HCT116 (cell line): ENCODE measurements around the gene PHOSPHO2. TPM values are rescaled to one million over a fixed set of nuclear protein-coding genes. Genes with fewer than 3 reads are reported as not detected.

Experiments
- ATAC-seq: fragments of 200-7000 bp; cut with Tn5 transposase; 2 replicates; pipeline ENCODE4 v1.9.1; 2020; ENCODE audit warnings: mild to moderate bottlenecking, moderate library complexity
- BruUV-seq: library from RNA; stranded (reverse); fragments of 400-500 nt; replicated peaks from 2 replicates; lab custom pipeline; 2021; lab: Mats Ljungman, UMichigan
- CTCF ChIA-PET: fragments of 300-600 bp; sonication (Branson Sonifier 250); formaldehyde crosslinking; loops from one replicate; lab custom pipeline; 2021; ENCODE audit warnings: antibody characterized with exemption; lab: Charles Lee
- POLR2A ChIA-PET: fragments of 300-600, 350-600 bp; sonication (Branson Sonifier 250); formaldehyde crosslinking; loops from one replicate; lab custom pipeline; 2021; ENCODE audit warnings: antibody characterized with exemption; lab: Charles Lee
- RAD21 ChIA-PET, 2 experiments: fragments of 300-600 bp; sonication (Branson Sonifier 250); formaldehyde crosslinking; loops; one replicate each; lab custom pipeline; 2023; ENCODE audit warnings: low total read pairs in 2 of 2; ENCODE audit not compliant: uncharacterized antibody in 2 of 2, unreplicated experiment in 2 of 2, low non-redundant PET in 1 of 2; lab: Charles Lee
- DNase-seq: peaks from one replicate; pipeline ENCODE4 v3.0.0-alpha.2; 2010; ENCODE audit warnings: low read depth, low spot score
- H2AFZ ChIP-seq: fragments of 200-600 bp; shearing (Covaris generic), sonication (generic); 2 replicates; pipeline ENCODE4 v1.6.1; 2017; ENCODE audit warnings: low read depth, mixed run types, mixed read lengths, antibody characterized with exemption, low read length; ENCODE audit not compliant: poor library complexity, severe bottlenecking
- H3K27ac ChIP-seq: 2 replicates; pipeline ENCODE4 v1.5.1; 2012; ENCODE audit warnings: low read depth, low read length
- H3K27me3 ChIP-seq: fragments of 200-600 bp; sonication (generic); 2 replicates; pipeline ENCODE4 v1.6.1; 2016; ENCODE audit warnings: mixed run types, low read length, mixed read lengths; ENCODE audit not compliant: insufficient read depth
- H3K36me3 ChIP-seq, 2 experiments: fragments of 200-500 bp in 1 of 2; fragments of 200-600 bp in 1 of 2; sonication (Bioruptor generic) in 1 of 2; sonication (generic) in 1 of 2; 2 replicates each; pipeline versions ENCODE4 v1.5.1 to v1.6.1; 2014 to 2016; ENCODE audit warnings: low read length in 2 of 2, inconsistent platforms in 1 of 2, mixed read lengths in 1 of 2, mixed run types in 1 of 2; ENCODE audit not compliant: insufficient read depth in 2 of 2, control insufficient read depth in 1 of 2
- H3K4me1 ChIP-seq, 2 experiments: fragments of 200-600 bp in 1 of 2; sonication (generic) in 1 of 2; 2 replicates each; pipeline versions ENCODE4 v1.5.1 to v1.6.1; 2012 to 2017; ENCODE audit warnings: low read length in 2 of 2, inconsistent platforms in 1 of 2, mild to moderate bottlenecking in 1 of 2, mixed read lengths in 1 of 2, mixed run types in 1 of 2, moderate library complexity in 1 of 2; ENCODE audit not compliant: insufficient read depth in 2 of 2, control insufficient read depth in 1 of 2
- H3K4me2 ChIP-seq: fragments of 200-600 bp; sonication (generic); 2 replicates; pipeline ENCODE4 v1.6.1; 2017; ENCODE audit warnings: mixed run types, low read length, mixed read lengths
- H3K4me3 ChIP-seq, 2 experiments: fragments of 200-600 bp in 1 of 2; sonication (generic) in 1 of 2; replicated peaks in 1 of 2; 2 replicates each; pipeline ENCODE4 v1.5.1; 2011 to 2016; ENCODE audit warnings: low read length in 2 of 2, control low read depth in 1 of 2, low read depth in 1 of 2, mild to moderate bottlenecking in 1 of 2, mixed read lengths in 1 of 2, mixed run types in 1 of 2
- H3K79me2 ChIP-seq: fragments of 200-600 bp; sonication (generic); 2 replicates; pipeline ENCODE4 v1.6.1; 2017; ENCODE audit warnings: mild to moderate bottlenecking, mixed run types, low read length, moderate library complexity, mixed read lengths; ENCODE audit not compliant: insufficient read depth
- H3K9ac ChIP-seq: fragments of 200-600 bp; sonication (generic); 2 replicates; pipeline ENCODE4 v1.6.1; 2016; ENCODE audit warnings: low read length, mixed read lengths
- H3K9me2 ChIP-seq: fragments of 200-600 bp; sonication (generic), shearing (Covaris generic); 2 replicates; pipeline ENCODE4 v1.6.1; 2017; ENCODE audit warnings: mixed run types, mild to moderate bottlenecking, moderate library complexity; ENCODE audit not compliant: insufficient read depth
- H3K9me3 ChIP-seq, 2 experiments: fragments of 200-500 bp in 1 of 2; fragments of 200-600 bp in 1 of 2; sonication (Bioruptor generic) in 1 of 2; sonication (generic) in 1 of 2; 2 replicates each; pipeline ENCODE4 v1.6.1; 2014 to 2017; ENCODE audit warnings: low read length in 2 of 2, mixed read lengths in 2 of 2, inconsistent platforms in 1 of 2, low read depth in 1 of 2, mild to moderate bottlenecking in 1 of 2, mixed run types in 1 of 2, moderate library complexity in 1 of 2; ENCODE audit not compliant: control insufficient read depth in 1 of 2, insufficient read depth in 1 of 2
- H4K20me1 ChIP-seq: fragments of 200-600 bp; sonication (generic), shearing (Covaris generic); 2 replicates; pipeline ENCODE4 v1.6.1; 2017; ENCODE audit warnings: mixed run types, mild to moderate bottlenecking, moderate library complexity; ENCODE audit not compliant: insufficient read depth
- CEBPB ChIP-seq: IDR thresholded peaks from 2 replicates; pipeline ENCODE4 v1.6.1; 2012; ENCODE audit warnings: low read depth
- EZH2 ChIP-seq: fragments of 200-600 bp; sonication (generic); IDR thresholded peaks from 2 replicates; pipeline ENCODE4 v1.6.1; 2017; ENCODE audit warnings: antibody characterized with exemption, mixed run types
- EZH2phosphoT487 ChIP-seq: fragments of 200-600 bp; IDR thresholded peaks from 2 replicates; pipeline ENCODE4 v1.6.1; 2018; ENCODE audit warnings: antibody characterized with exemption, borderline replicate concordance
- FOSL1 ChIP-seq: IDR thresholded peaks from 2 replicates; pipeline ENCODE4 v1.6.1; 2012; ENCODE audit warnings: low read depth
- JUND ChIP-seq: IDR thresholded peaks from 2 replicates; pipeline ENCODE4 v1.6.1; 2012
- MAX ChIP-seq: IDR thresholded peaks from 2 replicates; pipeline ENCODE4 v1.6.1; 2012
- SIN3A ChIP-seq: IDR thresholded peaks from 2 replicates; pipeline ENCODE4 v1.6.1; 2012; ENCODE audit warnings: low read depth
- ZBTB33 ChIP-seq: IDR thresholded peaks from 2 replicates; pipeline ENCODE4 v1.6.1; 2011; ENCODE audit warnings: mild to moderate bottlenecking, low read length, moderate library complexity; ENCODE audit not compliant: insufficient replicate concordance; ENCODE audit errors: extremely low read depth
- ZFX ChIP-seq: fragments of 450-650 bp; IDR thresholded peaks from 2 replicates; pipeline ENCODE4 v1.6.1; 2017
- intact Hi-C: fragments of 100-400 bp; cut with micrococcal nuclease; formaldehyde crosslinking; loops from 2 replicates; pipeline ENCODE4 v1.10.0; 2022
- total RNA-seq: library from RNA; stranded (reverse); gene quantifications from one replicate; pipeline ENCODE4 v1.2.1, GENCODE V29; 2021; ENCODE audit not compliant: unreplicated experiment

PHOSPHO2 gene
- total RNA-seq, 1 experiment from 2014 or later, result 2.8 TPM

GRCh38 chr2:169711751-169712509, 17.7 kb downstream of the PHOSPHO2 start:
- Histone ChIP-seq H3K9ac (no peak overlapping the region), H3K4me2 (no peak overlapping the region), H3K27ac (no peak overlapping the region)
- RAD21 ChIA-PET, result no interaction called here
- no peak for TF ChIP-seq MAX
- no peak for TF ChIP-seq CEBPB
- TF ChIP-seq JUND, result no peak
- no peak for TF ChIP-seq ZFX
- no peak for TF ChIP-seq EZH2
- TF ChIP-seq EZH2phosphoT487, result no peak
- no peak for TF ChIP-seq SIN3A
- no peak for TF ChIP-seq FOSL1
- no peak for TF ChIP-seq ZBTB33
- TF ChIP-seq, all 23 proteins: peak for 0
- no peaks in the 10 kb centered on the region for H3K79me2 ChIP-seq
- intact Hi-C loops, result no loop called here
- CTCF ChIA-PET, result no interaction called here
- no peaks in the 10 kb centered on the region for H3K27me3 ChIP-seq
- no peaks in the 10 kb centered on the region for H4K20me1 ChIP-seq
- no peaks in the 10 kb centered on the region for H3K36me3 ChIP-seq
- ATAC-seq (no peak), DNase-seq (no peak)
- H3K9me2 ChIP-seq, result no peaks in the 10 kb centered on the region
- POLR2A ChIA-PET, result interaction anchor here (0.5 kb wide), 1 partner anchor 87 kb away, joined by 5 read pairs; the partner anchor contains the start of gene SSB
- H2AFZ ChIP-seq, result no peak overlapping the region
- H3K4me3 ChIP-seq, result no peak overlapping the region
- no peaks in the 10 kb centered on the region for H3K9me3 ChIP-seq
- H3K4me1 ChIP-seq, result no peaks in the 10 kb centered on the region
- BruUV-seq, result no TSS peak
